A549 (cell line): ENCODE results near the gene CCN5. TPM values are rescaled to one million over a fixed set of nuclear protein-coding genes. Genes with fewer than 3 reads are reported as not detected.
A peak's percentile ranks its signal among the peaks of the same experiment; 100 is the strongest.

Source experiments
- ATAC-seq, 2 experiments: fragments of 200-7000 bp in 1 of 2; fragments of >200 bp in 1 of 2; cut with Nextera tagmentation in 1 of 2; cut with Tn5 transposase in 1 of 2; 3 replicates each; pipeline versions ENCODE4 v1.8.0 to v1.9.1; 2018 to 2020; ENCODE audit warnings: mild to moderate bottlenecking in 1 of 2, moderate library complexity in 1 of 2
- CTCF ChIA-PET: fragments of 300-600 bp; sonication (Branson Sonifier 250); formaldehyde crosslinking; extraction: SDS; loops from one replicate; lab custom pipeline; 2021; ENCODE audit warnings: antibody characterized with exemption, inconsistent platforms; lab: Yijun Ruan, JAX
- POLR2A ChIA-PET: fragments of 350-600 bp; formaldehyde crosslinking; extraction: SDS; loops from one replicate; lab custom pipeline; 2021; ENCODE audit warnings: antibody characterized with exemption, inconsistent platforms; lab: Yijun Ruan, JAX
- DNase-seq, 2 experiments: peaks; one replicate each; pipeline versions ENCODE4 v3.0.0 to v3.0.0-alpha.2; 2011 to 2016; ENCODE audit warnings: low read depth in 1 of 2, low spot score in 1 of 2
- FAIRE-seq: peaks from 2 replicates; lab custom pipeline; 2011; peaks lifted over from hg19 to GRCh38; lab: Jason Lieb, UNC
- H3K27ac ChIP-seq, 2 experiments: fragments of >200 bp; sonication (Bioruptor Twin); formaldehyde crosslinking; 3 replicates each; pipeline ENCODE4 v1.5.1; 2016 to 2017
- H3K4me1 ChIP-seq: fragments of >200 bp; sonication (Bioruptor Twin); formaldehyde crosslinking; 3 replicates; pipeline ENCODE4 v1.6.1; 2016
- H3K4me2 ChIP-seq: fragments of >200 bp; sonication (Bioruptor Twin); formaldehyde crosslinking; 3 replicates; pipeline ENCODE4 v1.6.1; 2016
- H3K4me3 ChIP-seq: fragments of >200 bp; sonication (Bioruptor Twin); formaldehyde crosslinking; 3 replicates; pipeline ENCODE4 v1.5.1; 2016
- H3K9me3 ChIP-seq: fragments of >200 bp; sonication (Bioruptor Twin); formaldehyde crosslinking; 3 replicates; pipeline ENCODE4 v1.6.1; 2016
- BCL3 ChIP-seq: fragments of >200 bp; sonication (Bioruptor Twin); formaldehyde crosslinking; IDR thresholded peaks from 3 replicates; pipeline ENCODE4 v1.6.1; 2016
- CHD4 ChIP-seq: fragments of 200-600 bp; sonication (generic); IDR thresholded peaks from 2 replicates; pipeline ENCODE4 v1.6.1; 2016; ENCODE audit warnings: antibody characterized with exemption, mild to moderate bottlenecking, borderline replicate concordance
- CTCF ChIP-seq: fragments of >200 bp; sonication (Bioruptor Twin); formaldehyde crosslinking; IDR thresholded peaks from 3 replicates; pipeline ENCODE4 v1.5.1; 2016
- E2F6 ChIP-seq: IDR thresholded peaks from 2 replicates; pipeline ENCODE4 v1.6.1; 2012; ENCODE audit warnings: low read depth, borderline replicate concordance
- EHF ChIP-seq: fragments of 250-450 bp; sonication (Bioruptor Pico); IDR thresholded peaks from 2 replicates; pipeline ENCODE4 v1.5.0; 2020; ENCODE audit warnings: mild to moderate bottlenecking
- FOSL2 ChIP-seq, 2 experiments: fragments of 450-650 bp in 1 of 2; fragments of >200 bp in 1 of 2; sonication (Bioruptor Twin) in 1 of 2; formaldehyde crosslinking; IDR thresholded peaks; 2 replicates each; pipeline versions ENCODE4 v1.5.0 to v1.6.1; 2016 to 2020; ENCODE audit warnings: mild to moderate bottlenecking in 1 of 2, moderate library complexity in 1 of 2
- HMGXB4 ChIP-seq: fragments of 250-450 bp; sonication (Bioruptor Pico); IDR thresholded peaks from 2 replicates; pipeline ENCODE4 v1.5.0; 2021; ENCODE audit warnings: mild to moderate bottlenecking, moderate library complexity, borderline replicate concordance
- HOXA7 ChIP-seq: fragments of 250-450 bp; sonication (Bioruptor Pico); IDR thresholded peaks from 2 replicates; pipeline ENCODE4 v1.5.0; 2020; ENCODE audit warnings: mild to moderate bottlenecking, moderate library complexity
- HOXB5 ChIP-seq: fragments of 250-450 bp; sonication (Bioruptor Pico); IDR thresholded peaks from 2 replicates; pipeline ENCODE4 v1.5.0; 2020; ENCODE audit warnings: mild to moderate bottlenecking, moderate library complexity
- MAFK ChIP-seq: fragments of 450-650 bp; IDR thresholded peaks from 2 replicates; pipeline ENCODE4 v1.6.1; 2014; ENCODE audit not compliant: partially characterized antibody
- MAX ChIP-seq: IDR thresholded peaks from 2 replicates; pipeline ENCODE4 v1.6.1; 2012
- MYC ChIP-seq: IDR thresholded peaks from 2 replicates; pipeline ENCODE4 v1.6.1; 2012; ENCODE audit warnings: mild to moderate bottlenecking, inconsistent platforms, low read length, improper control_type of control experiment, borderline replicate concordance
- NFE2L2 ChIP-seq: fragments of 150-350 bp; conservative IDR thresholded peaks from 2 replicates; pipeline ENCODE4 v1.6.1; 2014; ENCODE audit warnings: low read length
- NPAS2 ChIP-seq: fragments of 250-450 bp; sonication (Bioruptor Pico); IDR thresholded peaks from 2 replicates; pipeline ENCODE4 v1.8.0; 2022; ENCODE audit warnings: mild to moderate bottlenecking, moderate library complexity, borderline replicate concordance
- NR3C1 ChIP-seq: fragments of >200 bp; sonication (Bioruptor Twin); formaldehyde crosslinking; IDR thresholded peaks from 3 replicates; pipeline ENCODE4 v1.6.1; 2017
- PBX3 ChIP-seq: IDR thresholded peaks from 2 replicates; pipeline ENCODE4 v1.6.1; 2012
- PHF8 ChIP-seq: fragments of 200-600 bp; sonication (generic); IDR thresholded peaks from 2 replicates; pipeline ENCODE4 v1.6.1; 2016; ENCODE audit warnings: low read depth, mild to moderate bottlenecking, antibody characterized with exemption, moderate library complexity, borderline replicate concordance
- POLR2AphosphoS2 ChIP-seq: conservative IDR thresholded peaks from 2 replicates; pipeline ENCODE4 v1.6.1; 2012; ENCODE audit warnings: low read length, improper control_type of control experiment, inconsistent platforms
- RFX5 ChIP-seq: fragments of 450-650 bp; IDR thresholded peaks from 2 replicates; pipeline ENCODE4 v1.7.1; 2014; ENCODE audit warnings: antibody characterized with exemption, mild to moderate bottlenecking, moderate library complexity
- RNF2 ChIP-seq: fragments of 200-600 bp; sonication (generic); IDR thresholded peaks from 2 replicates; pipeline ENCODE4 v1.6.1; 2016; ENCODE audit warnings: low read depth, mild to moderate bottlenecking, antibody characterized with exemption, moderate library complexity, borderline replicate concordance
- SMC3 ChIP-seq: fragments of >200 bp; sonication (Bioruptor Twin); formaldehyde crosslinking; IDR thresholded peaks from 3 replicates; pipeline ENCODE4 v1.6.1; 2018; ENCODE audit warnings: inconsistent platforms
- TFCP2L1 ChIP-seq: fragments of 250-450 bp; sonication (Bioruptor Pico); IDR thresholded peaks from 2 replicates; pipeline ENCODE4 v1.5.0; 2021; ENCODE audit warnings: mild to moderate bottlenecking
- USF2 ChIP-seq: fragments of 450-650 bp; IDR thresholded peaks from 2 replicates; pipeline ENCODE4 v1.6.1; 2014; ENCODE audit warnings: antibody characterized with exemption
- ZC3H11A ChIP-seq: fragments of 450-650 bp; IDR thresholded peaks from 2 replicates; pipeline ENCODE4 v1.6.1; 2014; ENCODE audit warnings: antibody characterized with exemption, mild to moderate bottlenecking
- ZNF302 ChIP-seq: fragments of 250-450 bp; sonication (Bioruptor Pico); IDR thresholded peaks from 2 replicates; pipeline ENCODE4 v1.9.0; 2021; ENCODE audit warnings: inconsistent platforms, mild to moderate bottlenecking, moderate library complexity
- ZSCAN20 ChIP-seq: fragments of 250-450 bp; sonication (Bioruptor Pico); IDR thresholded peaks from 2 replicates; pipeline ENCODE4 v1.8.0; 2022; ENCODE audit warnings: mild to moderate bottlenecking, moderate library complexity
- WGBS: methylation state at CpG from one replicate; pipeline ENCODE4 v1.1.6; 2017; ENCODE audit errors: missing lambda C conversion rate; 5-methylcytosine and 5-hydroxymethylcytosine counted together
- polyA plus RNA-seq, 4 experiments: library from polyadenylated mRNA; depleted of rRNA in 3 of 4; stranded (reverse); fragments of >200 nt; fragmentation: RNase III in 1 of 4; extraction: RNeasy Plus Mini Kit Qiagen cat#74134 plus additional on column Dnase treatment in 1 of 4; gene quantifications; 2 replicates in 3 of 4; 3 replicates in 1 of 4; pipeline ENCODE4 v1.2.3, GENCODE V29; 2011 to 2017

Gene CCN5
- polyA plus RNA-seq, 2 of the 4 experiments (the other 2 are of a cell fraction): 9.9 to 11.1 TPM

GRCh38 chr20:44719841-44720240 is 4.7 kb downstream of the CCN5 start:
- POLR2A ChIA-PET: no interaction called here
- H3K4me3 ChIP-seq: no peak overlapping the region
- FAIRE-seq (no peak), ATAC-seq (no peak), DNase-seq (no peak)
- no peaks in the 10 kb centered on the region for H3K9me3 ChIP-seq
- CTCF ChIA-PET: interaction anchor here (1.4 to 21.9 kb wide), 5 partner anchors 12 to 37 kb away, joined by 3 to 525 read pairs (median 24); no protein-coding TSS in a partner anchor
- H3K4me2 ChIP-seq: peak overlapping the region; percentile 65
- 91% methylated on average over 14 of the region's 19 CpGs for WGBS
- peaks cover 89% of the 10 kb centered on the region for H3K4me1 ChIP-seq
- peak overlapping the region; percentile 96 to 98 for H3K27ac ChIP-seq
- TF ChIP-seq HOXA7 (CRISPR knock-in tag) (no peak), ZNF302 (CRISPR knock-in tag) (no peak), NFE2L2 (no peak), EHF (CRISPR knock-in tag) (no peak), MAFK (no peak), FOSL2 (IDR thresholded peaks at IDR 0.05) (no peak), FOSL2 (CRISPR knock-in tag; IDR thresholded peaks at IDR 0.05) (no peak), MYC (no peak), CTCF (no peak), HMGXB4 (CRISPR knock-in tag) (no peak), HOXB5 (CRISPR knock-in tag) (no peak), PBX3 (no peak), BCL3 (no peak), ZC3H11A (no peak), CHD4 (no peak)

- peaks cover 86% of the 10 kb centered on the region for H3K4me1 ChIP-seq
- FAIRE-seq (peak; percentile 99), ATAC-seq (peak; percentile 94 to 95), DNase-seq (peak; percentile 96 to 97)
- peak overlapping the region; percentile 96 to 98 for H3K27ac ChIP-seq
- H3K9me3 ChIP-seq: no peaks in the 10 kb centered on the region
- H3K4me2 ChIP-seq: peak overlapping the region; percentile 65
- WGBS: 0% methylated on average over 7 of the region's 7 CpGs
- no peak overlapping the region for H3K4me3 ChIP-seq
- POLR2A ChIA-PET: interaction anchor here (1.0 to 2.8 kb wide), 4 partner anchors 9 to 27 kb away, joined by 3 to 20 read pairs (median 9); no protein-coding TSS in a partner anchor
- CTCF ChIA-PET: interaction anchor here (1.4 to 21.9 kb wide), 6 partner anchors 11 to 38 kb away, joined by 3 to 525 read pairs (median 4); no protein-coding TSS in a partner anchor
- TF ChIP-seq NPAS2 (CRISPR knock-in tag) (no peak), NFE2L2 (no peak), PHF8 (no peak), POLR2AphosphoS2 (no peak), NR3C1 (no peak), TFCP2L1 (no peak), ZSCAN20 (CRISPR knock-in tag) (no peak), RFX5 (peak; percentile 72), CHD4 (no peak), E2F6 (peak; percentile 55; the same call in 1 of the 2 replicates), MAX (peak; percentile 95), RNF2 (no peak), USF2 (peak; percentile 15; the same call in 1 of the 2 replicates), MAFK (peak; percentile 9), SMC3 (peak; percentile 33; the same call in 1 of the 3 replicates), HOXB5 (CRISPR knock-in tag) (no peak), ZNF302 (CRISPR knock-in tag) (no peak), HMGXB4 (CRISPR knock-in tag) (no peak)
Measured at GRCh38 chr20:44720621-44720996, 5.4 kb downstream of the CCN5 start.
